Liver (tissue), 9 donors: ENCODE results near the gene SLC22A12. TPM values are rescaled to one million over a fixed set of nuclear protein-coding genes. Genes with fewer than 3 reads are reported as not detected.
A peak's percentile ranks its signal among the peaks of the same experiment; 100 is the strongest.

ENCODE experiments used
- DNase-seq: peaks from one replicate; pipeline ENCODE4 v3.0.0-alpha.2; 2017; ENCODE audit warnings: low spot score
- H3K27ac ChIP-seq, 2 donors: one replicate each; pipeline ENCODE4 v1.7.0; 2013; ENCODE audit warnings: inconsistent platforms in 2 of 2, low read length in 2 of 2, control low read depth in 1 of 2, low read depth in 1 of 2, mild to moderate bottlenecking in 1 of 2
- H3K27me3 ChIP-seq, 4 donors: one replicate each; pipeline versions ENCODE4 v1.6.1 to v1.7.0; 2013; ENCODE audit warnings: low read length in 3 of 4, inconsistent platforms in 1 of 4, mild to moderate bottlenecking in 1 of 4, moderate library complexity in 1 of 4; ENCODE audit not compliant: control insufficient read depth in 4 of 4, insufficient read depth in 4 of 4
- H3K36me3 ChIP-seq, 4 donors: one replicate each; pipeline versions ENCODE4 v1.6.1 to v1.7.0; 2013; ENCODE audit warnings: low read length in 3 of 4, mild to moderate bottlenecking in 3 of 4, low read depth in 1 of 4, moderate library complexity in 1 of 4; ENCODE audit not compliant: control insufficient read depth in 4 of 4, insufficient read depth in 3 of 4
- H3K4me1 ChIP-seq, 4 donors: one replicate each; pipeline versions ENCODE4 v1.6.1 to v1.7.0; 2013; ENCODE audit warnings: low read length in 3 of 4, mild to moderate bottlenecking in 3 of 4, moderate library complexity in 1 of 4; ENCODE audit not compliant: control insufficient read depth in 4 of 4, insufficient read depth in 4 of 4
- H3K4me3 ChIP-seq, 3 donors: one replicate each; pipeline versions ENCODE4 v1.6.1 to v1.7.0; 2013; ENCODE audit warnings: low read length in 3 of 3, control low read depth in 1 of 3, low read depth in 1 of 3, mild to moderate bottlenecking in 1 of 3
- H3K9ac ChIP-seq, 2 donors: one replicate each; pipeline ENCODE4 v1.7.0; 2013; ENCODE audit warnings: low read length in 2 of 2, mild to moderate bottlenecking in 2 of 2, moderate library complexity in 2 of 2, control low read depth in 1 of 2, low read depth in 1 of 2
- H3K9me3 ChIP-seq, 4 donors: one replicate each; pipeline versions ENCODE4 v1.6.1 to v1.7.0; 2013; ENCODE audit warnings: low read length in 3 of 4; ENCODE audit not compliant: control insufficient read depth in 4 of 4
- ATF3 ChIP-seq: IDR thresholded peaks from 2 replicates; pipeline ENCODE4 v1.6.1; 2016; ENCODE audit warnings: antibody characterized with exemption
- CTCF ChIP-seq: fragments of 150-350 bp; IDR thresholded peaks from 2 replicates; pipeline ENCODE4 v1.5.1; 2017; ENCODE audit warnings: improper control_type of control experiment, low read depth, low read length; ENCODE audit not compliant: missing input control
- EGR1 ChIP-seq, 2 donors: IDR thresholded peaks; 2 replicates each; pipeline ENCODE4 v1.6.1; 2016 to 2018; ENCODE audit warnings: antibody characterized with exemption in 2 of 2, low read depth in 2 of 2
- FOXA2 ChIP-seq: IDR thresholded peaks from 2 replicates; pipeline ENCODE4 v1.6.1; 2016; ENCODE audit warnings: antibody characterized with exemption
- GABPA ChIP-seq, 2 donors: IDR thresholded peaks in 1 of 2; conservative IDR thresholded peaks in 1 of 2; 2 replicates each; pipeline ENCODE4 v1.6.1; 2016; ENCODE audit warnings: antibody characterized with exemption in 2 of 2, mild to moderate bottlenecking in 1 of 2, moderate library complexity in 1 of 2
- HNF4A ChIP-seq, 2 donors: conservative IDR thresholded peaks; 2 replicates each; pipeline ENCODE4 v1.6.1; 2016; ENCODE audit warnings: antibody characterized with exemption in 2 of 2, mild to moderate bottlenecking in 2 of 2
- HNF4G ChIP-seq: IDR thresholded peaks from 2 replicates; pipeline ENCODE4 v1.6.1; 2016; ENCODE audit warnings: antibody characterized with exemption
- JUND ChIP-seq, 2 donors: IDR thresholded peaks; 2 replicates each; pipeline ENCODE4 v1.6.1; 2016; ENCODE audit warnings: antibody characterized with exemption in 2 of 2
- MAX ChIP-seq: IDR thresholded peaks from 2 replicates; pipeline ENCODE4 v1.6.1; 2016; ENCODE audit warnings: antibody characterized with exemption
- NR2F2 ChIP-seq: IDR thresholded peaks from 2 replicates; pipeline ENCODE4 v1.6.1; 2016; ENCODE audit warnings: antibody characterized with exemption
- RAD21 ChIP-seq, 2 donors: IDR thresholded peaks; 2 replicates each; pipeline ENCODE4 v1.6.1; 2016; ENCODE audit warnings: antibody characterized with exemption in 2 of 2, mild to moderate bottlenecking in 2 of 2
- REST ChIP-seq: IDR thresholded peaks from 2 replicates; pipeline ENCODE4 v1.6.1; 2016; ENCODE audit warnings: antibody characterized with exemption, mild to moderate bottlenecking
- RXRA ChIP-seq, 2 donors: IDR thresholded peaks; 2 replicates each; pipeline ENCODE4 v1.6.1; 2017 to 2018; ENCODE audit warnings: antibody characterized with exemption in 2 of 2, mild to moderate bottlenecking in 1 of 2
- SP1 ChIP-seq: IDR thresholded peaks from 2 replicates; pipeline ENCODE4 v1.6.1; 2018; ENCODE audit warnings: antibody characterized with exemption, mild to moderate bottlenecking
- TAF1 ChIP-seq: conservative IDR thresholded peaks from 2 replicates; pipeline ENCODE4 v1.6.1; 2016; ENCODE audit warnings: antibody characterized with exemption, mild to moderate bottlenecking
- YY1 ChIP-seq: IDR thresholded peaks from 2 replicates; pipeline ENCODE4 v1.6.1; 2016; ENCODE audit warnings: antibody characterized with exemption, mild to moderate bottlenecking
- ZBTB33 ChIP-seq: IDR thresholded peaks from 2 replicates; pipeline ENCODE4 v1.6.1; 2016; ENCODE audit warnings: antibody characterized with exemption
- WGBS: extraction: QIAGEN DNeasy Blood & Tissue Kit; methylation state at CpG from one replicate; pipeline ENCODE4 v1.1.7; 2013; 5-methylcytosine and 5-hydroxymethylcytosine counted together
- polyA plus RNA-seq, 2 donors: library from polyadenylated mRNA; stranded (reverse) in 1 of 2; unstranded in 1 of 2; fragments of 200-250 nt in 1 of 2; fragments of >200 nt in 1 of 2; fragmentation: Nextera tagmentation in 1 of 2; extraction: Ambion mirVana in 1 of 2; gene quantifications; one replicate each; pipeline versions ENCODE4 v1.2.1 to v1.2.3, GENCODE V29; 2013 to 2015
- total RNA-seq, 2 donors: library from RNA; depleted of rRNA; stranded (reverse); fragments of >200 nt; gene quantifications; one replicate each; pipeline ENCODE4 v1.2.3, GENCODE V29; 2014
- donor health status: healthy.
- donor health status: healthy.
- donor health status: healthy.
- donor health status: healthy.
- donor health status: healthy.

Gene SLC22A12
- total and polyA plus RNA-seq, 4 donors: under 0.01 to 0.02 TPM; not detected in 2

GRCh38 chr11:64620381-64620971 is 29.5 kb downstream of the SLC22A12 start:
- 38% methylated on average over 13 of the region's 13 CpGs for WGBS
- Histone ChIP-seq H3K9me3 (no peaks in the 10 kb centered on the region), H3K9ac (no peak overlapping the region), H3K27me3 (no peaks in the 10 kb centered on the region), H3K4me3 (peak overlapping the region in 2 of 3 donors; percentile 4 to 8), H3K36me3 (no peaks in the 10 kb centered on the region), H3K4me1 (peaks cover 7 to 19% (median 14%) of the 10 kb centered on the region in 4 donors), H3K27ac (peak overlapping the region; percentile 49 to 56)
- peak; percentile 66 to 84 for TF ChIP-seq RXRA (IDR thresholded peaks at IDR 0.05)
- TF ChIP-seq HNF4A (conservative IDR thresholded peaks at IDR 0.05): peak; percentile 82 to 94
- TF ChIP-seq JUND (IDR thresholded peaks at IDR 0.05): peak in 1 of 2 donors; percentile 40
- TF ChIP-seq YY1: peak; percentile 72
- TF ChIP-seq FOXA2: no peak
- no peak for TF ChIP-seq GABPA (IDR thresholded peaks at IDR 0.05 in 1 of 2, conservative IDR thresholded peaks at IDR 0.05 in 1 of 2)
- TF ChIP-seq HNF4G: peak; percentile 84
- no peak for TF ChIP-seq MAX
- TF ChIP-seq SP1: peak; percentile 93
- no peak for TF ChIP-seq ATF3
- TF ChIP-seq NR2F2: peak; percentile 96
- no peak for TF ChIP-seq REST
- peak in 1 of 2 donors; percentile 27 for TF ChIP-seq RAD21 (IDR thresholded peaks at IDR 0.05)
- DNase-seq: no peak

- no peak for DNase-seq
- Histone ChIP-seq H3K9me3 (no peaks in the 10 kb centered on the region), H3K36me3 (no peaks in the 10 kb centered on the region), H3K4me3 (no peak overlapping the region), H3K4me1 (peaks cover 7 to 19% (median 14%) of the 10 kb centered on the region in 4 donors), H3K27me3 (no peaks in the 10 kb centered on the region), H3K9ac (no peak overlapping the region), H3K27ac (peak overlapping the region in 1 of 2 donors; percentile 56)
- 83% methylated on average over 5 of the region's 5 CpGs for WGBS
- TF ChIP-seq JUND (IDR thresholded peaks at IDR 0.05) (no peak), RXRA (IDR thresholded peaks at IDR 0.05) (no peak), CTCF (no peak), ATF3 (no peak), RAD21 (IDR thresholded peaks at IDR 0.05) (no peak), YY1 (no peak), EGR1 (IDR thresholded peaks at IDR 0.05; ENCODE audit: low read depth in 2 of 2) (no peak), MAX (no peak), HNF4G (no peak), ZBTB33 (no peak), HNF4A (conservative IDR thresholded peaks at IDR 0.05) (no peak), SP1 (no peak), REST (no peak), TAF1 (no peak)
Measured at GRCh38 chr11:64621283-64622019, 30.4 kb downstream of the SLC22A12 start.
